Activated CD8-positive, alpha-beta T cell treated with anti-CD3 and anti-CD28 coated beads for 36 hours (primary cell): ENCODE measurements around the gene UGCG. TPM values are rescaled to one million over a fixed set of nuclear protein-coding genes. Genes with fewer than 3 reads are reported as not detected.

ENCODE experiments used
- ATAC-seq: fragments of 200-7000 bp; cut with Tn5 transposase; one replicate; pipeline ENCODE4 v1.10.0; 2021; ENCODE audit warnings: mild to moderate bottlenecking, moderate library complexity
- CTCF ChIA-PET: fragments of 350-600 bp; sonication (Branson Sonifier 250); formaldehyde crosslinking; loops from one replicate; lab custom pipeline; 2021; ENCODE audit warnings: antibody characterized with exemption; lab: Charles Lee
- POLR2A ChIA-PET: fragments of 350-600 bp; sonication (Branson Sonifier 250); formaldehyde crosslinking; loops from one replicate; lab custom pipeline; 2021; ENCODE audit warnings: antibody characterized with exemption; lab: Charles Lee
- DNase-seq: peaks from one replicate; pipeline ENCODE4 v3.0.0-alpha.2; 2020
- H3K27ac Mint-ChIP-seq: one replicate; pipeline ENCODE4 v1.8.0; 2021; ENCODE audit warnings: mild to moderate bottlenecking, mixed read lengths
- H3K27me3 Mint-ChIP-seq: one replicate; pipeline ENCODE4 v1.8.0; 2021; ENCODE audit warnings: mixed read lengths
- H3K36me3 Mint-ChIP-seq: one replicate; pipeline ENCODE4 v1.8.0; 2021; ENCODE audit warnings: low read depth, mixed read lengths
- H3K4me1 Mint-ChIP-seq: one replicate; pipeline ENCODE4 v1.8.0; 2021; ENCODE audit warnings: low read depth, mixed read lengths
- H3K4me3 Mint-ChIP-seq: one replicate; pipeline ENCODE4 v1.8.0; 2021; ENCODE audit warnings: mild to moderate bottlenecking, moderate library complexity, mixed read lengths
- H3K9me3 Mint-ChIP-seq: one replicate; pipeline ENCODE4 v1.8.0; 2021; ENCODE audit warnings: mixed read lengths
- CTCF ChIP-seq: fragments of 200-600 bp; IDR thresholded peaks from one replicate; pipeline ENCODE4 v1.8.0; 2022; ENCODE audit warnings: antibody characterized with exemption, mild to moderate bottlenecking
- intact Hi-C: fragments of 100-400 bp; cut with micrococcal nuclease; formaldehyde crosslinking; loops from one replicate; pipeline ENCODE4 v1.10.0; 2022
- total RNA-seq, 2 experiments: library from RNA; stranded (reverse); gene quantifications; one replicate each; pipeline ENCODE4 v1.2.3, GENCODE V29; 2021

The UGCG gene
- total RNA-seq, 2 experiments from 2014 or later, result 13.5 to 14.3 TPM

GRCh38 chr9:111917980-111918379 lies 21.4 kb downstream of the UGCG start:
- Mint-ChIP-seq H3K4me3 (no peak overlapping the region), H3K36me3 (peaks cover 40% of the 10 kb centered on the region), H3K27me3 (no peaks in the 10 kb centered on the region), H3K9me3 (no peaks in the 10 kb centered on the region), H3K4me1 (peaks cover 49% of the 10 kb centered on the region), H3K27ac (no peak overlapping the region)
- CTCF ChIA-PET, result no interaction called here
- DNase-seq (no peak), ATAC-seq (no peak)
- POLR2A ChIA-PET, result interaction anchor here (1.0 kb wide), 1 partner anchor 151 kb away, joined by 3 read pairs; no protein-coding TSS in a partner anchor
- no peak for TF ChIP-seq CTCF
- intact Hi-C loops, result loop anchor here (10.0 kb wide), 1 partner anchor 153 kb away; no protein-coding TSS in a partner anchor

GRCh38 chr9:111919875-111920274 lies 23.3 kb downstream of the UGCG start:
- no peaks in the 10 kb centered on the region for H3K27me3 Mint-ChIP-seq
- no peaks in the 10 kb centered on the region for H3K9me3 Mint-ChIP-seq
- H3K4me1 Mint-ChIP-seq, result peaks cover 31% of the 10 kb centered on the region
- ATAC-seq (no peak), DNase-seq (no peak)
- no peak overlapping the region for H3K4me3 Mint-ChIP-seq
- no peak for TF ChIP-seq CTCF
- H3K27ac Mint-ChIP-seq, result no peak overlapping the region
- ChIA-PET CTCF (no interaction called here), POLR2A (interaction anchor here (0.7 to 1.3 kb wide), 2 partner anchors 23 to 459 kb away, joined by 3 to 4 read pairs; partner anchors contain the start of gene UGCG)
- peaks cover 32% of the 10 kb centered on the region for H3K36me3 Mint-ChIP-seq
- intact Hi-C loops, result loop anchor here (10.0 kb wide), 1 partner anchor 155 kb away; no protein-coding TSS in a partner anchor

- ATAC-seq (no peak), DNase-seq (no peak)
- Mint-ChIP-seq H3K27ac (no peak overlapping the region), H3K4me3 (no peak overlapping the region), H3K9me3 (no peaks in the 10 kb centered on the region), H3K4me1 (peaks cover 30% of the 10 kb centered on the region), H3K27me3 (no peaks in the 10 kb centered on the region), H3K36me3 (peaks cover 30% of the 10 kb centered on the region)
- intact Hi-C loops, result no loop called here
- TF ChIP-seq CTCF, result no peak
- ChIA-PET CTCF (no interaction called here), POLR2A (interaction anchor here (0.7 to 1.3 kb wide), 2 partner anchors 24 to 459 kb away, joined by 3 to 4 read pairs; partner anchors contain the start of gene UGCG)
Observed at GRCh38 chr9:111920531-111920930, 23.9 kb downstream of the UGCG start.

GRCh38 chr9:111922324-111923013 lies 25.9 kb downstream of the UGCG start:
- no peaks in the 10 kb centered on the region for H3K27me3 Mint-ChIP-seq
- DNase-seq (no peak), ATAC-seq (no peak)
- no peak overlapping the region for H3K27ac Mint-ChIP-seq
- peaks cover 23% of the 10 kb centered on the region for H3K36me3 Mint-ChIP-seq
- POLR2A ChIA-PET, result interaction anchor here (0.6 to 2.0 kb wide), 3 partner anchors 13 to 32 kb away, joined by 3 to 6 read pairs (median 4); no protein-coding TSS in a partner anchor
- no peaks in the 10 kb centered on the region for H3K9me3 Mint-ChIP-seq
- CTCF ChIA-PET, result interaction anchor here (0.8 kb wide), 1 partner anchor 14 kb away, joined by 3 read pairs; no protein-coding TSS in a partner anchor
- H3K4me1 Mint-ChIP-seq, result peaks cover 29% of the 10 kb centered on the region
- intact Hi-C loops, result no loop called here
- no peak overlapping the region for H3K4me3 Mint-ChIP-seq
- no peak for TF ChIP-seq CTCF

GRCh38 chr9:111924281-111924680 lies 27.7 kb downstream of the UGCG start:
- ChIA-PET CTCF (interaction anchor here (1.4 to 2.6 kb wide), 2 partner anchors 9 to 151 kb away, joined by 4 to 11 read pairs; no protein-coding TSS in a partner anchor), POLR2A (interaction anchor here (0.6 kb wide), 1 partner anchor 67 kb away, joined by 3 read pairs; no protein-coding TSS in a partner anchor)
- no peak overlapping the region for H3K4me3 Mint-ChIP-seq
- no peak overlapping the region for H3K27ac Mint-ChIP-seq
- peaks cover 39% of the 10 kb centered on the region for H3K4me1 Mint-ChIP-seq
- H3K27me3 Mint-ChIP-seq, result no peaks in the 10 kb centered on the region
- intact Hi-C loops, result no loop called here
- ATAC-seq (no peak), DNase-seq (no peak)
- no peak for TF ChIP-seq CTCF
- peaks cover 23% of the 10 kb centered on the region for H3K36me3 Mint-ChIP-seq
- H3K9me3 Mint-ChIP-seq, result no peaks in the 10 kb centered on the region
